HG02759 (cell line): Measurements from ENCODE around the gene MOB2.

Source experiments
- ATAC-seq: cut with Tn5 transposase; IDR thresholded peaks from one replicate; pipeline ENCODE4 v1.9.1; 2021; ENCODE audit warnings: mild to moderate bottlenecking, moderate library complexity; ENCODE audit not compliant: unreplicated experiment

The MOB2 gene

GRCh38 chr11:1488575-1489180 lies 2.1 kb upstream of the MOB2 start:
- ATAC-seq, result no peak

- no peak for ATAC-seq
Measured at GRCh38 chr11:1487851-1488574, 1.4 kb upstream of the MOB2 start.

- no peak for ATAC-seq
Measured at GRCh38 chr11:1487091-1487850, 692 bp upstream of the MOB2 start.

GRCh38 chr11:1485504-1485885 lies 1.1 kb downstream of the MOB2 start:
- ATAC-seq, result no peak

- no peak for ATAC-seq
Measured at GRCh38 chr11:1484695-1485503, 1.7 kb downstream of the MOB2 start.

- ATAC-seq, result no peak
Measured at GRCh38 chr11:1484061-1484671, 2.4 kb downstream of the MOB2 start.

- ATAC-seq, result no peak
Measured at GRCh38 chr11:1483445-1483961, 3.1 kb downstream of the MOB2 start.

- ATAC-seq, result no peak
Measured at GRCh38 chr11:1482581-1483444, 3.8 kb downstream of the MOB2 start.

- no peak for ATAC-seq
Measured at GRCh38 chr11:1481861-1482441, 4.6 kb downstream of the MOB2 start.

- no peak for ATAC-seq
Measured at GRCh38 chr11:1481483-1481825, 5.1 kb downstream of the MOB2 start.

GRCh38 chr11:1480555-1481482 lies 5.8 kb downstream of the MOB2 start:
- no peak for ATAC-seq

GRCh38 chr11:1480191-1480554 lies 6.4 kb downstream of the MOB2 start:
- ATAC-seq, result no peak

- no peak for ATAC-seq
Measured at GRCh38 chr11:1479678-1480118, 6.9 kb downstream of the MOB2 start.

GRCh38 chr11:1479006-1479677 lies 7.4 kb downstream of the MOB2 start:
- no peak for ATAC-seq

- ATAC-seq, result no peak
Measured at GRCh38 chr11:1478544-1478943, 8.0 kb downstream of the MOB2 start.

GRCh38 chr11:1478011-1478410 lies 8.6 kb downstream of the MOB2 start:
- no peak for ATAC-seq

- no peak for ATAC-seq
Measured at GRCh38 chr11:1476940-1477736, 9.4 kb downstream of the MOB2 start.
